ENCODE data around the gene AADACL4. TPM values are rescaled to one million over a fixed set of nuclear protein-coding genes. Genes with fewer than 3 reads are reported as not detected.

AADACL4 gene
- total and polyA plus RNA-seq, 9 of the 15 experiments (the other 6 are each of a cell fraction or from before 2014, with no cell fraction given) = not detected

DNA sequence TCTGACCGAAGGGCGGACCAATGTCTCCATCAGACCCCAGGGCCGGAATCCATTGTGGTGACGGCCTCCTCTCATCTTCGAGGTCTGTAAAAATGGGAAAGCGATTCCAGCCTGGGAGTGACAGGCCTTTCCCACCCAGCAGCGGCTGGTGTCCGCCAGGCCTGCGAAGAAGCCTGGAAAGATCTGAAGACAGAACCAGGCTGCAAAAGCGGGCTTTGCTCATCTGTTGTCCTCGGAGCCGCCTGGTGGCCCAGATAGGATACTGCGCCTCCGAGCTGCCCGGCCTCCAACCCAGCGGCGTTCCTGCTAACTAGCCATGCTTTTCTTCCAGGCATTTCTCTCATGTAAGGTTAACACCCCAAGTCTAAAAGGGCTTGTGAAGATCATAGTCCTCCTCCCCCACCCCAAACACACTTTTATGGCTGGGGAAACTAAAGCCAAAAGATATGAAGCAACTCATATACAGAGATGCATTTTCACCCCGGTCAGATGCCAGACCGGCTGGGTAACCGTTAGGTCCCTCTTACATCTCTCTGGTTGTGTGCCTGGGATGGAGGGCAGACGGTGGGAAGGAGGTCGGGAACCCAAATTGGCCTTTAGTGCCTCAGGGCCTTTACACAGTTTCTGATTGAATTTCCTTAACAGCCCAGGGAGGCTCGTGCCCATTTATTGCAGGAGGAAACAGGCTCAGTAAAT is 23.9 kb upstream of the AADACL4 start (continued):
- TF ChIP-seq CCAR2 (IDR thresholded peaks at IDR 0.05; ENCODE audit: low read depth, low read length) = no peak
- TF ChIP-seq ZNF668 (CRISPR knock-in tag; IDR thresholded peaks at IDR 0.05) = no peak
- TF ChIP-seq, protein P1, sequence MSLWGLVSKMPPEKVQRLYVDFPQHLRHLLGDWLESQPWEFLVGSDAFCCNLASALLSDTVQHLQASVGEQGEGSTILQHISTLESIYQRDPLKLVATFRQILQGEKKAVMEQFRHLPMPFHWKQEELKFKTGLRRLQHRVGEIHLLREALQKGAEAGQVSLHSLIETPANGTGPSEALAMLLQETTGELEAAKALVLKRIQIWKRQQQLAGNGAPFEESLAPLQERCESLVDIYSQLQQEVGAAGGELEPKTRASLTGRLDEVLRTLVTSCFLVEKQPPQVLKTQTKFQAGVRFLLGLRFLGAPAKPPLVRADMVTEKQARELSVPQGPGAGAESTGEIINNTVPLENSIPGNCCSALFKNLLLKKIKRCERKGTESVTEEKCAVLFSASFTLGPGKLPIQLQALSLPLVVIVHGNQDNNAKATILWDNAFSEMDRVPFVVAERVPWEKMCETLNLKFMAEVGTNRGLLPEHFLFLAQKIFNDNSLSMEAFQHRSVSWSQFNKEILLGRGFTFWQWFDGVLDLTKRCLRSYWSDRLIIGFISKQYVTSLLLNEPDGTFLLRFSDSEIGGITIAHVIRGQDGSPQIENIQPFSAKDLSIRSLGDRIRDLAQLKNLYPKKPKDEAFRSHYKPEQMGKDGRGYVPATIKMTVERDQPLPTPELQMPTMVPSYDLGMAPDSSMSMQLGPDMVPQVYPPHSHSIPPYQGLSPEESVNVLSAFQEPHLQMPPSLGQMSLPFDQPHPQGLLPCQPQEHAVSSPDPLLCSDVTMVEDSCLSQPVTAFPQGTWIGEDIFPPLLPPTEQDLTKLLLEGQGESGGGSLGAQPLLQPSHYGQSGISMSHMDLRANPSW (CRISPR knock-in tag; IDR thresholded peaks at IDR 0.05) = peak; percentile 61; the same call in 1 of the 2 replicates
- no peak for TF ChIP-seq NFIC (IDR thresholded peaks at IDR 0.05)
- TF ChIP-seq TARDBP (IDR thresholded peaks at IDR 0.05) = no peak
- TF ChIP-seq, protein P2, sequence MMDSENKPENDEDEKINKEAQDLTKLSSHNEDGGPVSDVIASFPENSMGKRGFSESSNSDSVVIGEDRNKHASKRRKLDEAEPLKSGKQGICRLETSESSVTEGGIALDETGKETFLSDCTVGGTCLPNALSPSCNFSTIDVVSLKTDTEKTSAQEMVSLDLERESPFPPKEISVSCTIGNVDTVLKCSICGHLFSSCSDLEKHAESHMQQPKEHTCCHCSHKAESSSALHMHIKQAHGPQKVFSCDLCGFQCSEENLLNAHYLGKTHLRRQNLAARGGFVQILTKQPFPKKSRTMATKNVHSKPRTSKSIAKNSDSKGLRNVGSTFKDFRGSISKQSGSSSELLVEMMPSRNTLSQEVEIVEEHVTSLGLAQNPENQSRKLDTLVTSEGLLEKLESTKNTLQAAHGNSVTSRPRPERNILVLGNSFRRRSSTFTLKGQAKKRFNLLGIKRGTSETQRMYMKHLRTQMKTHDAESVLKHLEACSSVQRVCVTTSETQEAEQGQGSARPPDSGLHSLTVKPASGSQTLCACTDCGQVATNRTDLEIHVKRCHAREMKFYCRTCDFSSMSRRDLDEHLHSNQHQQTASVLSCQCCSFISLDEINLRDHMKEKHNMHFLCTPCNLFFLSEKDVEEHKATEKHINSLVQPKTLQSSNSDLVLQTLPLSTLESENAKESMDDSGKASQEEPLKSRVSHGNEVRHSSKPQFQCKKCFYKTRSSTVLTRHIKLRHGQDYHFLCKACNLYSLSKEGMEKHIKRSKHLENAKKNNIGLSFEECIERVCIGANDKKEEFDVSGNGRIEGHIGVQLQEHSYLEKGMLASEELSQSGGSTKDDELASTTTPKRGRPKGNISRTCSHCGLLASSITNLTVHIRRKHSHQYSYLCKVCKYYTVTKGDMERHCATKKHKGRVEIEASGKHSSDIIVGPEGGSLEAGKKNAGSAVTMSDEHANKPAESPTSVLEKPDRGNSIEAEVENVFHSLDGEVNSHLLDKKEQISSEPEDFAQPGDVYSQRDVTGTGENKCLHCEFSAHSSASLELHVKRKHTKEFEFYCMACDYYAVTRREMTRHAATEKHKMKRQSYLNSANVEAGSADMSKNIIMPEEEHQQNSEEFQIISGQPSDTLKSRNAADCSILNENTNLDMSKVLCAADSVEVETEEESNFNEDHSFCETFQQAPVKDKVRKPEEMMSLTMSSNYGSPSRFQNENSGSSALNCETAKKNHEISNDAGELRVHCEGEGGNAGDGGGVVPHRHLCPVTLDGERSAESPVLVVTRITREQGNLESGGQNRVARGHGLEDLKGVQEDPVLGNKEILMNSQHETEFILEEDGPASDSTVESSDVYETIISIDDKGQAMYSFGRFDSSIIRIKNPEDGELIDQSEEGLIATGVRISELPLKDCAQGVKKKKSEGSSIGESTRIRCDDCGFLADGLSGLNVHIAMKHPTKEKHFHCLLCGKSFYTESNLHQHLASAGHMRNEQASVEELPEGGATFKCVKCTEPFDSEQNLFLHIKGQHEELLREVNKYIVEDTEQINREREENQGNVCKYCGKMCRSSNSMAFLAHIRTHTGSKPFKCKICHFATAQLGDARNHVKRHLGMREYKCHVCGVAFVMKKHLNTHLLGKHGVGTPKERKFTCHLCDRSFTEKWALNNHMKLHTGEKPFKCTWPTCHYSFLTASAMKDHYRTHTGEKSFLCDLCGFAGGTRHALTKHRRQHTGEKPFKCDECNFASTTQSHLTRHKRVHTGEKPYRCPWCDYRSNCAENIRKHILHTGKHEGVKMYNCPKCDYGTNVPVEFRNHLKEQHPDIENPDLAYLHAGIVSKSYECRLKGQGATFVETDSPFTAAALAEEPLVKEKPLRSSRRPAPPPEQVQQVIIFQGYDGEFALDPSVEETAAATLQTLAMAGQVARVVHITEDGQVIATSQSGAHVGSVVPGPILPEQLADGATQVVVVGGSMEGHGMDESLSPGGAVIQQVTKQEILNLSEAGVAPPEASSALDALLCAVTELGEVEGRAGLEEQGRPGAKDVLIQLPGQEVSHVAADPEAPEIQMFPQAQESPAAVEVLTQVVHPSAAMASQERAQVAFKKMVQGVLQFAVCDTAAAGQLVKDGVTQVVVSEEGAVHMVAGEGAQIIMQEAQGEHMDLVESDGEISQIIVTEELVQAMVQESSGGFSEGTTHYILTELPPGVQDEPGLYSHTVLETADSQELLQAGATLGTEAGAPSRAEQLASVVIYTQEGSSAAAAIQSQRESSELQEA (IDR thresholded peaks at IDR 0.05; ENCODE audit: low read depth) = no peak
- no peak for TF ChIP-seq NR2F6 (CRISPR knock-in tag; IDR thresholded peaks at IDR 0.05)
- TF ChIP-seq MYBL2 (IDR thresholded peaks at IDR 0.05; ENCODE audit: low read depth) = no peak
- TF ChIP-seq MYBL2 (CRISPR knock-in tag; IDR thresholded peaks at IDR 0.05; ENCODE audit: borderline replicate concordance) = no peak
- no peak for TF ChIP-seq NFATC3 (IDR thresholded peaks at IDR 0.05)
- TF ChIP-seq KDM1A (IDR thresholded peaks at IDR 0.05) = no peak
- TF ChIP-seq, protein P3, sequence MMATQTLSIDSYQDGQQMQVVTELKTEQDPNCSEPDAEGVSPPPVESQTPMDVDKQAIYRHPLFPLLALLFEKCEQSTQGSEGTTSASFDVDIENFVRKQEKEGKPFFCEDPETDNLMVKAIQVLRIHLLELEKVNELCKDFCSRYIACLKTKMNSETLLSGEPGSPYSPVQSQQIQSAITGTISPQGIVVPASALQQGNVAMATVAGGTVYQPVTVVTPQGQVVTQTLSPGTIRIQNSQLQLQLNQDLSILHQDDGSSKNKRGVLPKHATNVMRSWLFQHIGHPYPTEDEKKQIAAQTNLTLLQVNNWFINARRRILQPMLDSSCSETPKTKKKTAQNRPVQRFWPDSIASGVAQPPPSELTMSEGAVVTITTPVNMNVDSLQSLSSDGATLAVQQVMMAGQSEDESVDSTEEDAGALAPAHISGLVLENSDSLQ (IDR thresholded peaks at IDR 0.05) = peak; percentile 58
- peak; percentile 26 for TF ChIP-seq NEUROD1 (IDR thresholded peaks at IDR 0.05; ENCODE audit: borderline replicate concordance, low read depth, low read length, partially characterized antibody)
- no peak for TF ChIP-seq RBM22 (IDR thresholded peaks at IDR 0.05; ENCODE audit: low read depth, low read length, poor library complexity, severe bottlenecking)
- peak; percentile 62; the same call in 1 of the 2 replicates for TF ChIP-seq ARID2 (IDR thresholded peaks at IDR 0.05)
- TF ChIP-seq ATF1 (CRISPR knock-in tag; IDR thresholded peaks at IDR 0.05) = no peak
- TF ChIP-seq ATF1 (tag; IDR thresholded peaks at IDR 0.05) = no peak
- no peak for TF ChIP-seq ZNF165 (CRISPR knock-in tag; IDR thresholded peaks at IDR 0.05; ENCODE audit: borderline replicate concordance)
- TF ChIP-seq TSC22D4 (tag; IDR thresholded peaks at IDR 0.05) = no peak

All from K562 (cell line).